Retina (tissue), 1 donor: ENCODE results near the gene NIF3L1.

Experiments
- DNase-seq: peaks from one replicate; pipeline ENCODE4 v3.0.0-alpha.2; 2016

NIF3L1 gene

GRCh38 chr2:200888704-200889625 is at the start of gene NIF3L1, which contains the start of gene PPIL3:
Gene NIF3L1 (plus strand): TSS chr2:200889371. CDS start chr2:200891944, 2,573 bp downstream.
Gene PPIL3 (minus strand): TSS chr2:200889077. CDS start chr2:200887615, 1,462 bp downstream.
- DNase-seq, result peak; percentile 97

GRCh38 chr2:200839513-200839912 is 49.7 kb upstream of the NIF3L1 start:
- DNase-seq, result no peak

GRCh38 chr2:200843993-200844948 is 44.9 kb upstream of the NIF3L1 start:
- DNase-seq, result no peak

GRCh38 chr2:200845194-200845593 is 44.0 kb upstream of the NIF3L1 start:
- no peak for DNase-seq

- no peak for DNase-seq
These were observed 43.4 kb upstream of the NIF3L1 start for GRCh38 chr2:200845669-200846325.

- no peak for DNase-seq
These were observed 41.9 kb upstream of the NIF3L1 start for GRCh38 chr2:200847269-200847668.

GRCh38 chr2:200847939-200848338 is 41.2 kb upstream of the NIF3L1 start:
- no peak for DNase-seq

- no peak for DNase-seq
These were observed 38.5 kb upstream of the NIF3L1 start for GRCh38 chr2:200850512-200851256.

GRCh38 chr2:200851398-200852248 is 37.5 kb upstream of the NIF3L1 start:
- no peak for DNase-seq

GRCh38 chr2:200852605-200853004 is 36.6 kb upstream of the NIF3L1 start:
- DNase-seq, result no peak

- DNase-seq, result no peak
These were observed 32.4 kb upstream of the NIF3L1 start for GRCh38 chr2:200856806-200857205.

- no peak for DNase-seq
These were observed 28.9 kb upstream of the NIF3L1 start for GRCh38 chr2:200860092-200860795.

- DNase-seq, result no peak
These were observed 27.5 kb upstream of the NIF3L1 start for GRCh38 chr2:200861617-200862155.

GRCh38 chr2:200862532-200863000 is 26.6 kb upstream of the NIF3L1 start:
- peak; percentile 60 for DNase-seq

GRCh38 chr2:200863782-200864175 is 25.4 kb upstream of the NIF3L1 start:
- no peak for DNase-seq

- DNase-seq, result peak; percentile 98
These were observed 24.8 kb upstream of the NIF3L1 start, which contains the start of gene CLK1 for GRCh38 chr2:200864176-200865034. Gene CLK1 (minus strand): TSS chr2:200864658. CDS start chr2:200861862, 2,796 bp downstream.

- no peak for DNase-seq
These were observed 20.2 kb upstream of the NIF3L1 start for GRCh38 chr2:200869014-200869413.

GRCh38 chr2:200871151-200871550 is 18.0 kb upstream of the NIF3L1 start:
- no peak for DNase-seq

- DNase-seq, result no peak
These were observed 15.6 kb upstream of the NIF3L1 start for GRCh38 chr2:200873560-200873959.
